DND-41 (cell line): ENCODE data around the gene LMBR1L.
A peak's percentile ranks its signal among the peaks of the same experiment; 100 is the strongest.
"Not testable (repeated sequence)": the region's sequence is repeated elsewhere in the genome, so short reads cannot be mapped to it uniquely, and the experiment has no call there.

ENCODE experiments used
- ATAC-seq: fragments of 200-7000 bp; cut with Tn5 transposase; 3 replicates; pipeline ENCODE4 v1.9.1; 2021; ENCODE audit warnings: low read depth; ENCODE audit not compliant: insufficient read depth
- DNase-seq: peaks from one replicate; pipeline ENCODE4 v3.0.0-alpha.2; 2020
- H2AFZ ChIP-seq: 2 replicates; pipeline ENCODE4 v1.6.0; 2012; ENCODE audit warnings: low read depth, low read length
- H3K27ac ChIP-seq: 2 replicates; pipeline ENCODE4 v1.5.1; 2012; ENCODE audit warnings: low read length, inconsistent platforms
- H3K27me3 ChIP-seq: fragments of 200-600 bp; sonication (generic); 2 replicates; pipeline ENCODE4 v1.6.0; 2012; ENCODE audit warnings: low read length, mild to moderate bottlenecking, inconsistent platforms; ENCODE audit not compliant: insufficient read depth, poor library complexity
- H3K36me3 ChIP-seq: 2 replicates; pipeline ENCODE4 v1.5.1; 2012; ENCODE audit warnings: low read length, inconsistent platforms; ENCODE audit not compliant: insufficient read depth
- H3K4me1 ChIP-seq: 2 replicates; pipeline ENCODE4 v1.5.1; 2012; ENCODE audit warnings: mild to moderate bottlenecking, low read length; ENCODE audit not compliant: insufficient read depth
- H3K4me2 ChIP-seq: 2 replicates; pipeline ENCODE4 v1.6.0; 2012; ENCODE audit warnings: mild to moderate bottlenecking, moderate library complexity, low read length, inconsistent platforms; ENCODE audit not compliant: insufficient read depth
- H3K4me3 ChIP-seq, 2 experiments: fragments of 200-600 bp in 1 of 2; shearing (Covaris generic) in 1 of 2; 2 replicates each; pipeline ENCODE4 v1.5.1; 2012 to 2016; ENCODE audit warnings: inconsistent platforms in 2 of 2, low read length in 2 of 2, mild to moderate bottlenecking in 2 of 2, low read depth in 1 of 2, moderate library complexity in 1 of 2
- H3K79me2 ChIP-seq: 2 replicates; pipeline ENCODE4 v1.6.0; 2012; ENCODE audit warnings: low read length, inconsistent platforms; ENCODE audit not compliant: insufficient read depth
- H3K9ac ChIP-seq: 2 replicates; pipeline ENCODE4 v1.6.0; 2012; ENCODE audit warnings: low read depth, mild to moderate bottlenecking, inconsistent platforms, low read length, moderate library complexity
- H3K9me3 ChIP-seq: 2 replicates; pipeline ENCODE4 v1.5.1; 2012; ENCODE audit warnings: low read length, moderate library complexity, mild to moderate bottlenecking, inconsistent platforms; ENCODE audit not compliant: insufficient read depth, severe bottlenecking
- H4K20me1 ChIP-seq: 2 replicates; pipeline ENCODE4 v1.6.0; 2012; ENCODE audit warnings: low read length; ENCODE audit not compliant: insufficient read depth
- EZH2 ChIP-seq: IDR thresholded peaks from 3 replicates; pipeline ENCODE4 v1.6.1; 2012; ENCODE audit warnings: borderline replicate concordance, low read depth, mild to moderate bottlenecking, moderate library complexity, low read length, inconsistent platforms; ENCODE audit not compliant: severe bottlenecking
- TF ChIP-seq, protein P1 (sequence below): IDR thresholded peaks from 2 replicates; pipeline ENCODE4 v1.5.1; 2012; ENCODE audit warnings: borderline replicate concordance, low read length, moderate library complexity, mild to moderate bottlenecking; ENCODE audit not compliant: poor library complexity, severe bottlenecking; ENCODE audit errors: extremely low read depth

LMBR1L gene

DNA sequence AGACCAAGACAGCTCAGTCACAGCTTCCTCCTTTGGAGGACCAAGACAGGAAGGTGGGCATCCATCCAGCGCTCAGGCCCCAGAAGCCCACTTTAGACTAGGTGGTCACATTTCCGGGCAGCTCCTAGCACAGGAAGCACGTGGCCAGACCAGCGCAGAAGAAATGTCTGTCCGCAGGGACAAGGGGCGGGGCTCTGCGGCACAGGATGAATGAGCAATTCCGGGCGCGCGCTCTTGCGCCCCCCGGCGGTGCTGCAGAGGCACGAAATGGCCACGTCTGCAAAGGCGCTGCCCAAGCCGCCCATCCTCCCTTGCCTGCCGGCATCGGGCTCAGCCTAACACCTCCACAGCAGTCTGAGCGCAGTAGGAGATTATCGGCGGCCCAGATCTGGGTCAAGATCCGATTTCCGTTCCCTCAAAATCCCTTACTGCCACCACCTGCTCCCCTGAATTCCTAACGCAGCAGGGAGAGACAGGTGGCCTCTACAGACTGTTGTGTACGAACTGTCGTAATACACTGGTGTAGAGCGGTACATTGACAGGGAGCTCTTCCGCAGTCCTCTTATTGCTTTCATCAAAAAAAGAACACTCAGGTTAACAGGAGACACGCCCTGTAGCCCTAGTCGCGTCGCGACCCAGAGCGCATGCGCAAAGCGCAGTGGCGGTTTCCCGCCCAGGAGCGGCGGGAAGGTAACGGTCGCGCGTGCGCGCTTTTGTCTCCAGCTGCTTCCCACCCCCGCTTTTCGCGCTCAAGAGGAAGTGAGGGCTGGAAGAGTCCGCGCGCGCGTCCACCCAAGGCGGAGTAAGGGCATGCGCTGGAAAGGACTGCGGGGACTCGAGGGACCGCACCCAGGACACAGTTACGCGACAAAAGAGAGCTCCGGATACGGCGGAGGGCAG, 19.8 kb upstream of the LMBR1L start:
- Histone ChIP-seq H3K9ac (peak overlapping the region; percentile 99), H3K27ac (peak overlapping the region; percentile 95), H3K4me3 (peak overlapping the region; percentile 53 to 79; a peak in 3 of 4 replicates), H3K36me3 (peaks cover 39% of the 10 kb centered on the region), H3K4me1 (peaks cover 38% of the 10 kb centered on the region), H3K9me3 (no peaks in the 10 kb centered on the region), H3K4me2 (peak overlapping the region; percentile 80), H4K20me1 (peaks cover 24% of the 10 kb centered on the region), H2AFZ (no peak overlapping the region), H3K27me3 (no peaks in the 10 kb centered on the region), H3K79me2 (peaks cover 49% of the 10 kb centered on the region)
- TF ChIP-seq, protein P1, sequence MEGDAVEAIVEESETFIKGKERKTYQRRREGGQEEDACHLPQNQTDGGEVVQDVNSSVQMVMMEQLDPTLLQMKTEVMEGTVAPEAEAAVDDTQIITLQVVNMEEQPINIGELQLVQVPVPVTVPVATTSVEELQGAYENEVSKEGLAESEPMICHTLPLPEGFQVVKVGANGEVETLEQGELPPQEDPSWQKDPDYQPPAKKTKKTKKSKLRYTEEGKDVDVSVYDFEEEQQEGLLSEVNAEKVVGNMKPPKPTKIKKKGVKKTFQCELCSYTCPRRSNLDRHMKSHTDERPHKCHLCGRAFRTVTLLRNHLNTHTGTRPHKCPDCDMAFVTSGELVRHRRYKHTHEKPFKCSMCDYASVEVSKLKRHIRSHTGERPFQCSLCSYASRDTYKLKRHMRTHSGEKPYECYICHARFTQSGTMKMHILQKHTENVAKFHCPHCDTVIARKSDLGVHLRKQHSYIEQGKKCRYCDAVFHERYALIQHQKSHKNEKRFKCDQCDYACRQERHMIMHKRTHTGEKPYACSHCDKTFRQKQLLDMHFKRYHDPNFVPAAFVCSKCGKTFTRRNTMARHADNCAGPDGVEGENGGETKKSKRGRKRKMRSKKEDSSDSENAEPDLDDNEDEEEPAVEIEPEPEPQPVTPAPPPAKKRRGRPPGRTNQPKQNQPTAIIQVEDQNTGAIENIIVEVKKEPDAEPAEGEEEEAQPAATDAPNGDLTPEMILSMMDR: peak; percentile 91
- TF ChIP-seq EZH2: no peak
- ATAC-seq (peak; percentile 60), DNase-seq (peak; percentile 94)

DNA sequence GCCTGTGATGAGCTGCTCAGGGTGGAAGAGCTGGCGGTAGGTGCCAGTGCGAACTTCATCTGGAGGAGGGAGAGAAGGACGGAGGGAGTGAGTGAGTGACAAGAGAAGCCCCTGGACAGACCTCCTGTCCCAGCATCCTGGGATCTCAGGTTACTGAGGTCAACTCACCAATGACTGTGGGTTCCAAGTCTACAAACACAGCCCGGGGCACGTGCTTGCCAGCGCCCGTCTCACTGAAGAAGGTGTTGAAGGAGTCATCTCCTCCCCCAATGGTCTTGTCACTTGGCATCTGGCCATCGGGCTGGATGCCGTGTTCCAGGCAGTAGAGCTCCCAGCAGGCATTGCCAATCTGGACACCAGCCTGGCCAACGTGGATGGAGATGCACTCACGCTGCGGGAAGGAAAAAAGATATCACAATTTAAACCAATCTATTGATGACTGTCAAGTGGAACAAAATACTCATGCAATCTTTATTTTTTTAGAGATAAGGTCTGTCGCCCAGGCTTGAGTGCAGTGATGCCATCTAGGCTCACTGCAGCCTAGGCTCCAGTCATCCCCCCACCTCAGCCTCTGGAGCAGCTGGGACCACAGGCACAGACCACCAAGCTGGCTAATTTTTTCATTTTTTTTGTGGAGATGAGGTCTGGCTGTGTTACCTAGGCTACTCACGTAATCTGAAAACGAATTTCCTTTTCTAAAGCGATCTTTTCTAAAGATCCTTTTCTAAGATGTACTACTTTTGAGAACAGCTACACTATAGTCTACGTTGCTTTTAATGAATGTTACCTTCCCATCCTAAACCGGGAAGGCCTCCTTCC, 18.9 kb upstream of the LMBR1L start:
- no peak for ATAC-seq

DNA sequence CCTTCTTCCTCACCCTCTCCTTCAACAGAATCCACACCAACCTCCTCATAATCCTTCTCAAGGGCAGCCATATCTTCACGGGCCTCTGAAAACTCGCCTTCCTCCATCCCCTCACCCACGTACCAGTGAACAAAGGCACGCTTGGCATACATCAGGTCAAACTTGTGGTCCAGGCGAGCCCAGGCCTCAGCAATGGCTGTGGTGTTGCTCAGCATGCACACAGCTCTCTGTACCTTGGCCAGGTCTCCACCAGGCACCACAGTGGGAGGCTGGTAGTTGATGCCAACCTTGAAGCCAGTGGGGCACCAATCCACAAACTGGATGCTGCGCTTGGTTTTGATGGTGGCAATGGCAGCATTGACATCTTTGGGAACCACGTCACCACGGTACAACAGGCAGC, 17.3 kb upstream of the LMBR1L start:
- not testable (repeated sequence) for H3K27me3 ChIP-seq

More for the DNA sequence above, 18.9 kb upstream of the LMBR1L start:
- peaks cover 38% of the 10 kb centered on the region for H3K4me1 ChIP-seq
- H3K27me3 ChIP-seq: no peaks in the 10 kb centered on the region
- no peaks in the 10 kb centered on the region for H3K9me3 ChIP-seq
- H4K20me1 ChIP-seq: peaks cover 24% of the 10 kb centered on the region
- H3K4me3 ChIP-seq: peak overlapping the region; percentile 53 to 79; a peak in 3 of 4 replicates
- peaks cover 49% of the 10 kb centered on the region for H3K79me2 ChIP-seq
- peak overlapping the region; percentile 80 for H3K4me2 ChIP-seq
- no peak for DNase-seq
- H3K27ac ChIP-seq: peak overlapping the region; percentile 95
- no peak for TF ChIP-seq EZH2
- TF ChIP-seq, protein P1: no peak
- H2AFZ ChIP-seq: no peak overlapping the region
- peak overlapping the region; percentile 99 for H3K9ac ChIP-seq
- H3K36me3 ChIP-seq: peaks cover 39% of the 10 kb centered on the region

More for the DNA sequence above, 17.3 kb upstream of the LMBR1L start:
- H3K4me1 ChIP-seq: peaks cover 28% of the 10 kb centered on the region
- H3K4me3 ChIP-seq, H3K4me2 ChIP-seq, DNase-seq, H3K9me3 ChIP-seq, H3K9ac ChIP-seq, ATAC-seq, H2AFZ ChIP-seq, H3K27ac ChIP-seq: not testable (repeated sequence)
- H3K36me3 ChIP-seq: peaks cover 39% of the 10 kb centered on the region
- peaks cover 39% of the 10 kb centered on the region for H3K79me2 ChIP-seq
- peaks cover 24% of the 10 kb centered on the region for H4K20me1 ChIP-seq
